Tracheal epithelial cell (primary cell): Measurements from ENCODE around the gene MRPL18. TPM values are rescaled to one million over a fixed set of nuclear protein-coding genes. Genes with fewer than 3 reads are reported as not detected.

Experiments
- total RNA-seq: library from RNA; depleted of rRNA; stranded (reverse); fragments of >200 nt; gene quantifications from 2 replicates; pipeline ENCODE4 v1.2.1, GENCODE V29; 2014

The MRPL18 gene
- total RNA-seq, result 80.1 and 80.2 TPM in 2 replicates

GRCh38 chr6:159790149-159790955 lies at the start of gene MRPL18:
Gene MRPL18 (plus strand): TSS chr6:159790467. CDS start chr6:159790588, 121 bp downstream.

GRCh38 chr6:159761873-159762680 lies 28.2 kb upstream of the MRPL18 start, which contains the start of gene ACAT2:
Gene ACAT2 (plus strand): TSS chr6:159762045. CDS start chr6:159762088, 43 bp downstream.

DNA sequence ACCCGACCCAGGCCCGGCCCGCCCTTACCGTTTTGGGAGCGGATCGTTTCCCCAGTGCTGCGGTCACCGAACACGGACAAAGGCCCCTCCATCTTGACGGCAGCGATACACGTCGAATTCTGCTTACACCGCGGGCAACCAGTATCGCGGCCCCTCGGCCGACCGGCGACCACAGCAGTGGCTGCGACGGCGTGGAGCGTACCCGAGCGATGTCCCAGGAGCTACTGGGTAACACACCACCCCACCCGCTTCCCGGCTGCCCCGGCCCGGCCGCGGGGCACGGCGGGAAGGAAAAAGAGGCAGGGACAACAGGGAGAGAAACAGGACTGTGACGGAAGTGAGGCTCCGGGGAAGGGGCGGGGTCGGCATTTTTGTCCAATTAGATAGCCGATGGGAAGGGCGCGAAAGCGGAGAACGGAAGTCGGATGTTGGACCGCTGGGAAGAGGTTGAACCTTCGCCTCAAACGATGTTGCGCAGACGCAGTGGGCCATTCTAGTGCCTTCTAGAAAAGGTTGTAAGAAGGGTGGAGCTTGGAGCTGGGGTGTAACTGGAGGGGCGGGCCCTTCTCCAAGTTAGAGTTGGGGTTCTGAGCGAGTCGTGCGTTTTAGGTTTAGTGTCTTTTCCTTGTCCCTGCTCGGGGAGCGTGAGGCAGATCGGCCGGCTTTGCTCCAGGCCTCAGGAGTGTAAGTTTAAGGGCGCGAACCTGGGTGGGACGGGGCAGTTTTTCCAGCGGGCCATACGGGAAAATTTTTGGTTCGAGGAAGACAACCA lies 704 bp upstream of the MRPL18 start, which contains the start of gene TCP1:
TCP1 (minus strand) TSS at position 226 of the 772 bp plus-strand sequence; CDS start at position 92, 134 bp downstream.

GRCh38 chr6:159800141-159800865 lies 10.0 kb downstream of the MRPL18 start, which contains the start of gene PNLDC1:
Gene PNLDC1 (plus strand): TSS chr6:159800276. CDS start chr6:159800308, 32 bp downstream.

Other genes starting within 250 kb of the MRPL18 start
- gene SOD2, start 97.2 kb upstream of the MRPL18 start, total RNA-seq, result 59.7 and 767 TPM in 2 replicates
- gene WTAP, start 63.0 kb upstream of the MRPL18 start, total RNA-seq, result 87.0 and 94.0 TPM in 2 replicates
- gene ACAT2, start 28.4 kb upstream of the MRPL18 start, total RNA-seq, result 29.2 and 87.5 TPM in 2 replicates
- gene TCP1, start 865 bp upstream of the MRPL18 start, total RNA-seq, result 222 and 276 TPM in 2 replicates
- under 0.01 and 0.21 TPM in 2 replicates for gene PNLDC1, start 9.8 kb downstream of the MRPL18 start, total RNA-seq
- gene MAS1, start 100.5 kb downstream of the MRPL18 start, total RNA-seq, result under 0.01 TPM in 1 of 2 replicates, not detected in the other
- 107 and 118 TPM in 2 replicates for gene IGF2R, start 178.6 kb downstream of the MRPL18 start, total RNA-seq